ENCODE data around the gene CRHR1. TPM values are rescaled to one million over a fixed set of nuclear protein-coding genes. Genes with fewer than 3 reads are reported as not detected.

Gene CRHR1
- total and polyA plus RNA-seq, 8 donors, result not detected

DNA sequence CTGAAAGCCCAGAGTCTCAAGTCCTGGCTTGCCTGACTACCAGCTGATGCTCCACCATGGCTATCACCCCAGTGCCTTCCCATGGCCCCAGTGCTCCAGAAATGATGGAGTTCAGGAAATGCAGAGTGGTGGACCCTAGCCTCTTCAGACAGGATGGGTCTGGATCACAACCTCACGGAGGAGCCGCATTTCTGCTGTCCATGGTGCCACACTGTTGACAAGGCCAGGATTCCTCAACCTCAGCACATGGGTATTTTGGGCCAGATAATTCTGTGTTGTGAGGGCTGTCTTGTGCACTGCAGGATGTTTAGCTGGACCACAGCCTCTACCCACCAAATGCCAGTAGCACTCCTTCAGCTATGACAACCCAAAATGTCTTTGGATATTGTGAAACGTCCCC, 6.7 kb upstream of the CRHR1 start:
- no peaks in the 10 kb centered on the region for H3K9me3 ChIP-seq
- H3K27ac ChIP-seq, result no peak overlapping the region
- no peaks in the 10 kb centered on the region for H3K36me3 ChIP-seq
- DNase-seq (peak in 1 of 4 donors; percentile 6), ATAC-seq (no peak)
- H3K4me1 ChIP-seq, result no peaks in the 10 kb centered on the region
- TF ChIP-seq, protein P1, sequence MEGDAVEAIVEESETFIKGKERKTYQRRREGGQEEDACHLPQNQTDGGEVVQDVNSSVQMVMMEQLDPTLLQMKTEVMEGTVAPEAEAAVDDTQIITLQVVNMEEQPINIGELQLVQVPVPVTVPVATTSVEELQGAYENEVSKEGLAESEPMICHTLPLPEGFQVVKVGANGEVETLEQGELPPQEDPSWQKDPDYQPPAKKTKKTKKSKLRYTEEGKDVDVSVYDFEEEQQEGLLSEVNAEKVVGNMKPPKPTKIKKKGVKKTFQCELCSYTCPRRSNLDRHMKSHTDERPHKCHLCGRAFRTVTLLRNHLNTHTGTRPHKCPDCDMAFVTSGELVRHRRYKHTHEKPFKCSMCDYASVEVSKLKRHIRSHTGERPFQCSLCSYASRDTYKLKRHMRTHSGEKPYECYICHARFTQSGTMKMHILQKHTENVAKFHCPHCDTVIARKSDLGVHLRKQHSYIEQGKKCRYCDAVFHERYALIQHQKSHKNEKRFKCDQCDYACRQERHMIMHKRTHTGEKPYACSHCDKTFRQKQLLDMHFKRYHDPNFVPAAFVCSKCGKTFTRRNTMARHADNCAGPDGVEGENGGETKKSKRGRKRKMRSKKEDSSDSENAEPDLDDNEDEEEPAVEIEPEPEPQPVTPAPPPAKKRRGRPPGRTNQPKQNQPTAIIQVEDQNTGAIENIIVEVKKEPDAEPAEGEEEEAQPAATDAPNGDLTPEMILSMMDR (IDR thresholded peaks at IDR 0.05), result no peak
- intact Hi-C loops (cut with DNase I), result no loop called here
- H3K27me3 ChIP-seq, result peaks cover 0 to 84% of the 10 kb centered on the region in 2 donors
- H3K4me3 ChIP-seq, result no peak overlapping the region

DNA sequence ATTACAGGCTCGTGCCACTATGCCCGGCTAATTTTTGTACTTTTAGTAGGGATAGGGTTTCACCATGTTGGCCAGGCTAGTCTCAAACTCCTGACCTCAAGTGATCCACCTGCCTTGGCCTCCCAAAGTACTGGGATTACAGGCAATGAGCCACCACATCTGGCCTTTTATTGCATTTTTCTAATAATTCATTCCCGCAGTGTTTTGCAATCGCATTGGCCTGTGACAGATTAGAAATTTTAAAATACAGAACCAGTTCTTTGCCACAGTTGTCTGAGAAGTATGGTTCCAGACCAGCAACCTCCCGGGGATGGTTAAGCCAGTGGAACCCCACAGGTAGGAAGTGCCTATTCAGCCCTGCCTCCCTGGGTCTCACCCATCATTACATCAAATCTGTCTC, 3.2 kb upstream of the CRHR1 start:
- peaks cover 16 to 26% of the 10 kb centered on the region in 2 donors for H3K4me1 ChIP-seq
- no peak for DNase-seq
- no peaks in the 10 kb centered on the region for H3K36me3 ChIP-seq
- H3K4me3 ChIP-seq, result no peak overlapping the region
- ATAC-seq, result no peak
- H3K27ac ChIP-seq, result no peak overlapping the region
- peaks cover 35 to 88% of the 10 kb centered on the region in 2 donors for H3K27me3 ChIP-seq
- intact Hi-C loops (cut with DNase I), result no loop called here
- TF ChIP-seq, protein P1 (IDR thresholded peaks at IDR 0.05), result no peak
- H3K9me3 ChIP-seq, result no peaks in the 10 kb centered on the region

DNA sequence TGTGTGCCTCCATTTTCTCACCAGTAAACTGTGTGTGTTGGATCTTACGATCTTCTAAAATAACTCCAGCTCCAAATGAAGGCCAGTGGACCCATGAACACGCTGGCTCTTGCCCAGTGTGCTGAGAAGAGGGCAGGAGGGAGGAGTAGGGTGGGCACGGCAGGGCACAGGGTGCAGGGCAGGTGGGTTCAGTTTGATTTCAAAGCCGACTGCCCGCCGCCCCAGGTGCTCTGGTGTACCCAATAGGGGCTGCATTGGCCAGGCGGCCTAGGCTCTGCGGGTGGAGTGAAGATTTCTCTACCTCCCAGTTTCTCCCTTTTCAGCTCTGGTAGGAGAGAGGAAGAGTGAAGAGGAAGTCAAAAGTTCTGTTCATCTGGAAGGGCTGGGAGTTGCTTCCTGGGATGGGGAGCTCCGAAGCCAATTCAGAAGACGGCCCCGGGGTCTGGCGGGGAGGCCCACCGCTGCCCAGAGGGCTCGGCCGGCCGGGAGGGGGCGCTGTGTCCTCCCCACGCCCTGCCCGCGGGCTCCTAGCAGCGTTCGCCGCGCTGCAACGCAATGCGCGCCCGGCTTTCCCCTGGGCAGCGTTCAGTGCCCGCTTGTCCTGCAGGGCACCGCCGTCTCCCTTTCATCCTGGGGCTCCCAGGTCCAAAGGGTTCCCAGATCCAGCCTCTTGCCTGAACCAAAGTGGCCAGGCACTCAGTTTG, 1.1 kb upstream of the CRHR1 start:
- Histone ChIP-seq H3K4me3 (peak overlapping the region in 1 of 2 donors; percentile 30), H3K27ac (no peak overlapping the region), H3K36me3 (no peaks in the 10 kb centered on the region), H3K9me3 (no peaks in the 10 kb centered on the region), H3K4me1 (peaks cover 16 to 26% of the 10 kb centered on the region in 2 donors), H3K27me3 (peaks cover 41 to 100% of the 10 kb centered on the region in 2 donors)
- DNase-seq (peak in 1 of 4 donors; percentile 72), ATAC-seq (peak; percentile 58)
- TF ChIP-seq, protein P1 (IDR thresholded peaks at IDR 0.05), result peak in 1 of 2 donors; percentile 13
- intact Hi-C loops (cut with DNase I), result no loop called here

DNA sequence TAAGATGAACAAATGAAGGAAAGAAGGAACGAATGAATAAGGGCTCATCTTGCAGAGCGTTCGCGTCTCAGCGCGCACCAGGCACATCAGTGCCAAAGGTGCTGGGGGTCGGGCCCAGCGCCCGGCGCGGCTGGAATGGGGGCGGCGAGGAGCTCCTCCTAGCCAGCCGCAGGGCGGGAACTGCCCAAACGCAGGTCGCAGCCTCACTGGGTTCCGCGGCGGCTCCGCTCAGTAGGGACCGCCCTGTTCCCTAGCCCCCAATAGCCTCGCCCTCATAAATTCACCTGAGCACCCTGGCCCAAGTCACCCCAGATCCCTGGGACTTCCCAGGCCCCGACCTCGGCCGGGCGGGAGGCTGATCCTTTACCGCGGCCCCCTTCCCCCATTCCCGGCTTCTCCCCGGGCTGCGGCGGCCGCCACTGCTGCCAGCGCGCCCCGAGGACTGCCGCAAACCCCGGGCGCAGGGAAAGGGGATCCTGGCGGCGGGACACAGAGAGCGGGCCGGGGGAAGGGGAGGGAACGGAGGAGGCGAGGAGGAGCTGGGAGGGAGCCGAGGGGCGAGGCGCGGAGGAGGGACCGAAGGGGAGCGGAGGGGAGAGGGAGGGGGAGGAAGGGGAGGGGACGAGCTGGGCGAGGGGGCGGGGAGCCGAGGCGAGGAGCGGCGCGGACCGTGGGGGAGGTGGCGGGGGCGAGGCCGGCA, 377 bp upstream of the CRHR1 start:
- H3K27me3 ChIP-seq, result peaks cover 41 to 100% of the 10 kb centered on the region in 2 donors
- intact Hi-C loops (cut with DNase I), result no loop called here
- peak; percentile 18 for ATAC-seq

More for the DNA sequence above, 377 bp upstream of the CRHR1 start:
- Histone ChIP-seq H3K4me3 (peak overlapping the region; percentile 27 to 30), H3K9me3 (no peaks in the 10 kb centered on the region), H3K4me1 (peaks cover 16 to 26% of the 10 kb centered on the region in 2 donors), H3K27ac (no peak overlapping the region), H3K36me3 (no peaks in the 10 kb centered on the region)
- TF ChIP-seq, protein P1 (IDR thresholded peaks at IDR 0.05), result no peak
- peak in 2 of 4 donors; percentile 49 to 76 for DNase-seq
